ENCODE data around the gene ASPHD1.
"Not testable (repeated sequence)": the region's sequence is repeated elsewhere in the genome, so short reads cannot be mapped to it uniquely, and the experiment has no call there.

The ASPHD1 gene

GRCh38 chr16:29877266-29877961 is 22.9 kb upstream of the ASPHD1 start:
- no peak for DNase-seq

GRCh38 chr16:29878172-29878571 is 22.1 kb upstream of the ASPHD1 start:
- no peak for DNase-seq

GRCh38 chr16:29881050-29881449 is 19.2 kb upstream of the ASPHD1 start:
- DNase-seq = no peak

- DNase-seq = no peak
Measured at GRCh38 chr16:29883987-29884386, 16.3 kb upstream of the ASPHD1 start.

- DNase-seq = not testable (repeated sequence)
Measured at GRCh38 chr16:29889372-29889771, 10.9 kb upstream of the ASPHD1 start.

GRCh38 chr16:29891525-29892457 is 8.5 kb upstream of the ASPHD1 start:
- DNase-seq = no peak

GRCh38 chr16:29892458-29892813 is 7.9 kb upstream of the ASPHD1 start:
- DNase-seq = no peak

GRCh38 chr16:29893553-29893952 is 6.7 kb upstream of the ASPHD1 start:
- no peak for DNase-seq

- DNase-seq = no peak
Measured at GRCh38 chr16:29894352-29894751, 5.9 kb upstream of the ASPHD1 start.

GRCh38 chr16:29896841-29897240 is 3.4 kb upstream of the ASPHD1 start:
- DNase-seq = no peak

- no peak for DNase-seq
Measured at GRCh38 chr16:29897333-29897732, 3.0 kb upstream of the ASPHD1 start.

- DNase-seq = no peak
Measured at GRCh38 chr16:29898135-29898803, 2.0 kb upstream of the ASPHD1 start.

GRCh38 chr16:29898804-29899515 is 1.3 kb upstream of the ASPHD1 start:
- no peak for DNase-seq

GRCh38 chr16:29899516-29900101 is 679 bp upstream of the ASPHD1 start, which contains the start of gene SEZ6L2:
Gene SEZ6L2 (minus strand): TSS chr16:29899550. CDS start chr16:29899019, 531 bp downstream.
- DNase-seq = peak; percentile 89

GRCh38 chr16:29900888-29901606 is 759 bp downstream of the ASPHD1 start:
- DNase-seq = no peak

GRCh38 chr16:29901607-29901945 is 1.3 kb downstream of the ASPHD1 start:
- DNase-seq = no peak

- no peak for DNase-seq
Measured at GRCh38 chr16:29903590-29903989, 3.3 kb downstream of the ASPHD1 start.

- DNase-seq = no peak
Measured at GRCh38 chr16:29904947-29905346, 4.7 kb downstream of the ASPHD1 start.

GRCh38 chr16:29905668-29906067 is 5.4 kb downstream of the ASPHD1 start:
- DNase-seq = no peak

GRCh38 chr16:29906520-29907244 is 6.4 kb downstream of the ASPHD1 start:
- DNase-seq = no peak

GRCh38 chr16:29907973-29908372 is 7.7 kb downstream of the ASPHD1 start:
- DNase-seq = no peak

All from NCI-H2107 (cell line).